Esophagus squamous epithelium (tissue), 5 donors: ENCODE results near the gene XRCC4. TPM values are rescaled to one million over a fixed set of nuclear protein-coding genes. Genes with fewer than 3 reads are reported as not detected.

ENCODE experiments used
- DNase-seq: peaks from one replicate; lab custom pipeline; 2025; lab: John Stamatoyannopoulos, UW
- H3K27ac ChIP-seq, 4 donors: fragments of 200-600 bp; sonication (generic); one replicate each; pipeline ENCODE4 v1.5.1; 2016 to 2019; ENCODE audit warnings: mild to moderate bottlenecking in 1 of 4
- H3K27me3 ChIP-seq, 4 donors: fragments of 200-600 bp; sonication (generic); 1 replicate in 3 of 4; 2 replicates in 1 of 4; pipeline versions ENCODE4 v1.5.1 to v1.6.0; 2017 to 2021; ENCODE audit warnings: antibody characterized with exemption in 1 of 4
- H3K36me3 ChIP-seq, 3 donors: fragments of 200-600 bp; sonication (generic); one replicate each; pipeline ENCODE4 v1.5.1; 2016 to 2019
- H3K4me1 ChIP-seq, 3 donors: fragments of 200-600 bp; sonication (generic); one replicate each; pipeline ENCODE4 v1.5.1; 2017 to 2019
- H3K4me3 ChIP-seq, 4 donors: fragments of 200-600 bp; sonication (generic); 1 replicate in 3 of 4; 2 replicates in 1 of 4; pipeline ENCODE4 v1.5.1; 2016 to 2019; ENCODE audit warnings: mild to moderate bottlenecking in 2 of 4, moderate library complexity in 1 of 4
- H3K9me3 ChIP-seq, 3 donors: fragments of 200-600 bp; sonication (generic); one replicate each; pipeline ENCODE4 v1.5.1; 2016 to 2019
- POLR2A ChIP-seq, 4 donors: fragments of 450-650 bp; IDR thresholded peaks; one replicate each; pipeline ENCODE4 v1.6.1; 2017; ENCODE audit warnings: antibody characterized with exemption in 4 of 4, mild to moderate bottlenecking in 4 of 4, moderate library complexity in 3 of 4
- WGBS, 2 donors: methylation state at CpG; one replicate each; pipeline ENCODE4 v1.1.5; 2018; 5-methylcytosine and 5-hydroxymethylcytosine counted together
- intact Hi-C: fragments of 100-400 bp; cut with DNase I; formaldehyde crosslinking; loops from one replicate; pipeline ENCODE4 v1.15.0; 2022
- total RNA-seq, 4 donors: library from RNA; depleted of rRNA; stranded (reverse); fragments of >200 nt; gene quantifications; one replicate each; pipeline ENCODE4 v1.1.0, GENCODE V29; 2016
- TF ChIP-seq, protein P1 (sequence below), 6 experiments: fragments of 450-650 bp in 4 of 6; fragments of 200-600 bp in 2 of 6; sonication (generic) in 2 of 6; IDR thresholded peaks; one replicate each; pipeline ENCODE4 v1.5.1; 2016 to 2019; ENCODE audit warnings: antibody characterized with exemption in 6 of 6, mild to moderate bottlenecking in 4 of 6, moderate library complexity in 4 of 6
- donor health status: DM: yes; HTN: yes; CAD: no.

The XRCC4 gene
- total RNA-seq, 4 donors from 2014 or later: 2.9 to 10.3 (median 7.4) TPM

DNA sequence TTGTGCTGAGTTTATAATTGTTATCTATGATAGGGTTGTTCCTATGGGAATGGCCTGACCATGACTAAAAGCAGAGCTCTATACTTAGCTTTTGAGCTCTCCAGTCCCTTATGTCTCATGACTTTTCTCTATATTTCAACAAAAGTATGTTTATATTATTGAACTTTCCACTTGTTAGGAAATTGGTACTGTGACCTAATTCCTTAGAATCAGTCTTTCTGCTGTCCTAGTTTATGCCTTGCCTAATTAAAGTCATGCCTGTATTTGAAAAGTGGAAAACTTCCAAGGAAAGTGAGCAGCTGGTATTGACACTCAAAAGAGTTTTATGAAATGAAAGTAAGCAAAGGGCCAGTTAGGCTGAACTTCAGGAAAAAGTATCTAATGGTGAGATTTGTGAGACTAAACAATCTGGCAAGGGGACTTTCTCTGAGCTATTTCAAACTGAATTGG is 68.6 kb downstream of the XRCC4 start:
- no peak for DNase-seq
- intact Hi-C loops: no loop called here
- H3K4me1 ChIP-seq: no peaks in the 10 kb centered on the region
- H3K4me3 ChIP-seq: no peak overlapping the region
- TF ChIP-seq, protein P1, sequence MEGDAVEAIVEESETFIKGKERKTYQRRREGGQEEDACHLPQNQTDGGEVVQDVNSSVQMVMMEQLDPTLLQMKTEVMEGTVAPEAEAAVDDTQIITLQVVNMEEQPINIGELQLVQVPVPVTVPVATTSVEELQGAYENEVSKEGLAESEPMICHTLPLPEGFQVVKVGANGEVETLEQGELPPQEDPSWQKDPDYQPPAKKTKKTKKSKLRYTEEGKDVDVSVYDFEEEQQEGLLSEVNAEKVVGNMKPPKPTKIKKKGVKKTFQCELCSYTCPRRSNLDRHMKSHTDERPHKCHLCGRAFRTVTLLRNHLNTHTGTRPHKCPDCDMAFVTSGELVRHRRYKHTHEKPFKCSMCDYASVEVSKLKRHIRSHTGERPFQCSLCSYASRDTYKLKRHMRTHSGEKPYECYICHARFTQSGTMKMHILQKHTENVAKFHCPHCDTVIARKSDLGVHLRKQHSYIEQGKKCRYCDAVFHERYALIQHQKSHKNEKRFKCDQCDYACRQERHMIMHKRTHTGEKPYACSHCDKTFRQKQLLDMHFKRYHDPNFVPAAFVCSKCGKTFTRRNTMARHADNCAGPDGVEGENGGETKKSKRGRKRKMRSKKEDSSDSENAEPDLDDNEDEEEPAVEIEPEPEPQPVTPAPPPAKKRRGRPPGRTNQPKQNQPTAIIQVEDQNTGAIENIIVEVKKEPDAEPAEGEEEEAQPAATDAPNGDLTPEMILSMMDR (IDR thresholded peaks at IDR 0.05): no peak
- TF ChIP-seq POLR2A (IDR thresholded peaks at IDR 0.05): no peak
- no peaks in the 10 kb centered on the region for H3K36me3 ChIP-seq
- H3K27ac ChIP-seq: no peak overlapping the region
- no peaks in the 10 kb centered on the region for H3K9me3 ChIP-seq
- H3K27me3 ChIP-seq: no peaks in the 10 kb centered on the region

DNA sequence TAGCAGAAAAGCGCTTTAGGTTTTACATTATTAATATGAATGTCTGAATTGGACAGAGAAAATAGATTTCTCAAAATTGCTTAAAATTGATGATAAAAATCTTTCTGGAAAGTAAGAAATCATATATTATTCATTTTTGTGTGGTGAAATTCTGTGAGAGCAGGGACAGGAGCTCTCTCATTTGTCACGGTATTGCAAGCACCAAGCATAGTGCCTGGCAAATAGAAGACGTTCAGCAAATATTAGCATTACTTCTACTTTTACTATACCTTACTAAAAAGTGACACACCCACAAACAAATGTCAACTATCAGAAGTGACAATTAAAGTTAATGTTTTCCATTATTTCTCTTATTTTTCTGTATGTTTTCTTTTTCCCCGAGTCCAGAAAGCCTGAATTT is 69.1 kb downstream of the XRCC4 start:
- Histone ChIP-seq H3K4me1 (no peaks in the 10 kb centered on the region), H3K9me3 (no peaks in the 10 kb centered on the region), H3K27me3 (no peaks in the 10 kb centered on the region), H3K4me3 (no peak overlapping the region), H3K36me3 (no peaks in the 10 kb centered on the region), H3K27ac (no peak overlapping the region)
- TF ChIP-seq, protein P1 (IDR thresholded peaks at IDR 0.05): no peak
- no peak for TF ChIP-seq POLR2A (IDR thresholded peaks at IDR 0.05)
- no peak for DNase-seq
- intact Hi-C loops: no loop called here
- 85 to 86% methylated on average over 4 of the region's 4 CpGs for WGBS, 2 donors

DNA sequence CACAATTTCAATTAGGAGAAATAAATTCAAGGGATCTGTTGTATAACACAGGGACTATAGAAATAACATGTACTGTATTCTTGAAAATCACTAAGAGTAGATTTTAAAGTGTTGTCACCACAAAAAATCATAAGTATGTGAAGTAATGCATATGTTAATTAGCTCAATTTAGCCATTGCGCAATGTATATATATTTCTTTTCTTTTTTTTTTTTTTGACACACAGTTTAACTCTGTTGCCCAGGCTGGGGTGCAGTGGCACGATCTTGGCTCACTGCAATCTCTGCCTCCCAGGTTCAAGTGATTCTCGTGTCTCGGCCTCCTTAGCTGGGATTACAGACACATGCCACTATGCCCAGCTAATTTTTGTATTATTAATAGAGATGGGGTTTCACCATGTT is 70.2 kb downstream of the XRCC4 start:
- no peaks in the 10 kb centered on the region for H3K36me3 ChIP-seq
- no peak overlapping the region for H3K4me3 ChIP-seq
- DNase-seq: no peak
- TF ChIP-seq, protein P1 (IDR thresholded peaks at IDR 0.05): no peak
- no peak for TF ChIP-seq POLR2A (IDR thresholded peaks at IDR 0.05)
- WGBS, 2 donors: 94 to 97% methylated on average over 4 of the region's 4 CpGs
- no peaks in the 10 kb centered on the region for H3K9me3 ChIP-seq
- H3K27ac ChIP-seq: no peak overlapping the region
- no peaks in the 10 kb centered on the region for H3K27me3 ChIP-seq
- H3K4me1 ChIP-seq: no peaks in the 10 kb centered on the region
- intact Hi-C loops: no loop called here

DNA sequence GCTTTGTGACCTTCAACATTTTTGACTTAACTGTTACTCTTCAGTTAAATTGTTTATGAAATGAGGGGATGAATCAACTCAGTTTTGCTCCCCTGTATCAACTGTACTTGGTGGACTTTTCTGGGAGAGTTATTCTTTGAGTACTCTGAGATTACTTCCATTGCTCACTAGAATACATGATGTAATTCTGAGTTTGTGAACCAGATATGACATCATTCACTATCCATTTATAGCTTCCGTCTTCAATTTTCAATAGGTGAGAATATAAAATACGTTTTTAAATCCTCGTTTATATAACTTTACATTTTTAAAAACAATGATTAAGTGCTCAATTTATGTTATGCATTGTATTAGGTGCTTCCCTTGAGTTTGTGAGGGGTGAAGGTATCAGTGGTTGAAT is 71.0 kb downstream of the XRCC4 start:
- intact Hi-C loops: no loop called here
- H3K4me1 ChIP-seq: no peaks in the 10 kb centered on the region
- no peaks in the 10 kb centered on the region for H3K27me3 ChIP-seq
- H3K27ac ChIP-seq: no peak overlapping the region
- TF ChIP-seq POLR2A (IDR thresholded peaks at IDR 0.05): no peak
- TF ChIP-seq, protein P1 (IDR thresholded peaks at IDR 0.05): no peak
- H3K9me3 ChIP-seq: no peaks in the 10 kb centered on the region
- 87 to 88% methylated on average over 3 of the region's 3 CpGs for WGBS, 2 donors
- no peaks in the 10 kb centered on the region for H3K36me3 ChIP-seq
- DNase-seq: no peak
- H3K4me3 ChIP-seq: no peak overlapping the region

DNA sequence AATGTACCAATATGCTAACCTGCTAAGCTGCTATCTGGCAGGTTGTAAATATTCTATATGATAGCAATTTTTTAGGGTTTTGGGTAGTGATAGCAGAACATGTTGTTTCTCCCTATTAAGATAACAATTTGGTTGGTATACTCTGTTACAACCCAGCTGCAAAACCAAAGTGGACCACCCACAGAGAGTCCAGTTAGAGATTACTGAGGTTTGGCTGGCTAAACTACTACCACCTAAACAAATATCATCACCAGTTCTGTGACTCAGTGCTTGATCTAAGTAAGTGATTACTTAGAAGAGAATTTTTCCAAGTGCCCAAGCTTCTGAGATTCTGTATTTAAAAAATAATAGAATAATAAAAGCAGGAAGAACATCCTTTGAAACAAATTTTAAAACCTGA is 72.3 kb downstream of the XRCC4 start:
- H3K4me3 ChIP-seq: no peak overlapping the region
- no peak for TF ChIP-seq POLR2A (IDR thresholded peaks at IDR 0.05)
- TF ChIP-seq, protein P1 (IDR thresholded peaks at IDR 0.05): no peak
- no peak for DNase-seq
- no peaks in the 10 kb centered on the region for H3K36me3 ChIP-seq
- H3K9me3 ChIP-seq: no peaks in the 10 kb centered on the region
- no peak overlapping the region for H3K27ac ChIP-seq
- intact Hi-C loops: no loop called here
- no peaks in the 10 kb centered on the region for H3K27me3 ChIP-seq
- no peaks in the 10 kb centered on the region for H3K4me1 ChIP-seq
